ENCODE data around the gene COL25A1.

COL25A1 gene

GRCh38 chr4:109323348-109323747 lies 20.9 kb upstream of the COL25A1 start:
- no peak for TF ChIP-seq CTCF (IDR thresholded peaks at IDR 0.05)
- no peak overlapping the region for H3K4me3 ChIP-seq
- H3K27ac ChIP-seq: no peak overlapping the region
- DNase-seq (ENCODE audit: low spot score): no peak

- DNase-seq (ENCODE audit: low spot score): no peak
- no peak overlapping the region for H3K27ac ChIP-seq
- TF ChIP-seq CTCF (IDR thresholded peaks at IDR 0.05): no peak
- no peak overlapping the region for H3K4me3 ChIP-seq
Measured at GRCh38 chr4:109321232-109321631, 18.8 kb upstream of the COL25A1 start.

- TF ChIP-seq CTCF (IDR thresholded peaks at IDR 0.05): no peak
- H3K4me3 ChIP-seq: no peak overlapping the region
- no peak for DNase-seq (ENCODE audit: low spot score)
- H3K27ac ChIP-seq: no peak overlapping the region
Measured at GRCh38 chr4:109319684-109320083, 17.2 kb upstream of the COL25A1 start.

- no peak overlapping the region for H3K27ac ChIP-seq
- DNase-seq (ENCODE audit: low spot score): no peak
- TF ChIP-seq CTCF (IDR thresholded peaks at IDR 0.05): no peak
- no peak overlapping the region for H3K4me3 ChIP-seq
Measured at GRCh38 chr4:109319156-109319555, 16.7 kb upstream of the COL25A1 start.

GRCh38 chr4:109315818-109316217 lies 13.4 kb upstream of the COL25A1 start:
- DNase-seq (ENCODE audit: low spot score): no peak
- Histone ChIP-seq H3K4me3 (no peak overlapping the region), H3K27ac (no peak overlapping the region)
- TF ChIP-seq CTCF (IDR thresholded peaks at IDR 0.05): no peak

GRCh38 chr4:109315341-109315740 lies 12.9 kb upstream of the COL25A1 start:
- no peak for DNase-seq (ENCODE audit: low spot score)
- H3K27ac ChIP-seq: no peak overlapping the region
- H3K4me3 ChIP-seq: no peak overlapping the region
- no peak for TF ChIP-seq CTCF (IDR thresholded peaks at IDR 0.05)

GRCh38 chr4:109313168-109314133 lies 11.0 kb upstream of the COL25A1 start:
- TF ChIP-seq CTCF (IDR thresholded peaks at IDR 0.05): no peak
- Histone ChIP-seq H3K27ac (no peak overlapping the region), H3K4me3 (no peak overlapping the region)
- DNase-seq (ENCODE audit: low spot score): no peak

Measured in coronary artery (tissue), 2 donors.